ENCODE measurements around the gene ZNF548.

Gene ZNF548

DNA sequence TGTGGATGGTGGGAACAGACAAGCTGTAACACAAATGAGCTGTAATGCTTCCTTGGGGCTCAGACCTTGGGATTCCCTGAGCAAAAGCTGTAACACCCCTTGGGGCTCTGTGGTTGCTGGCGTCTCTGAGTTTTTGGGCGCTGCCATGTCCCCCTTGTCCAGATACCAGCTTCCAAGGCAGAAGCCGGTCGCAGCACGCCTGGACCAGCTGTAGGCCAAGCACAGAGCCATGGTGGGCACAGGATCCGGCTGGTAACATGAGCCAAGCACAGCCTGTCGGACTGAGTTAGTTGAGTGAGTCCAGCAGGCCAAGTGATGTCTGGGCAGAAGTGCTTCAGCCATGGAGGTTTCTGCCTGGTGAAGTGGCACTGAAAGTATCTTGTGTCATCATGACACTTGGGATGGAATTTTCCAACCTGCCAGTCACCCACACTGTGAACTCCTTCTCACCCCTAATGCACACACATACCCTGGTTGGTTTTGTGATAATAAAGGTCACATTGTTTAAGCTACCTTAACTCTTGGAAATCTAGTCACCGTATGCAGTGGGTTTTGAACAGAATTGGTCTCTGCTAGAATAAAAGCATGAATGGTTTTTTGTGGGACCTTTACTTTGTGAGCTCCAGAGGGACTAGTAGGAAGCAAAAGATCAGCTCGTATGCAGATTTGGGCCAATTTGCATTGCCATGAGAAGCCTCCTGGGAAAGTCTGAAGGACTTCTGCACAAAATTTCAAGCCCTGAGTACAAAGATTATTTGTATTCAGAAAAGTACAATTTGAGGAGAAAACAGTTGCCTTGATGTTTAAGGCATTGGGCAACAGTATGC is 14.3 kb downstream of the ZNF548 start:
- no peak for DNase-seq

DNA sequence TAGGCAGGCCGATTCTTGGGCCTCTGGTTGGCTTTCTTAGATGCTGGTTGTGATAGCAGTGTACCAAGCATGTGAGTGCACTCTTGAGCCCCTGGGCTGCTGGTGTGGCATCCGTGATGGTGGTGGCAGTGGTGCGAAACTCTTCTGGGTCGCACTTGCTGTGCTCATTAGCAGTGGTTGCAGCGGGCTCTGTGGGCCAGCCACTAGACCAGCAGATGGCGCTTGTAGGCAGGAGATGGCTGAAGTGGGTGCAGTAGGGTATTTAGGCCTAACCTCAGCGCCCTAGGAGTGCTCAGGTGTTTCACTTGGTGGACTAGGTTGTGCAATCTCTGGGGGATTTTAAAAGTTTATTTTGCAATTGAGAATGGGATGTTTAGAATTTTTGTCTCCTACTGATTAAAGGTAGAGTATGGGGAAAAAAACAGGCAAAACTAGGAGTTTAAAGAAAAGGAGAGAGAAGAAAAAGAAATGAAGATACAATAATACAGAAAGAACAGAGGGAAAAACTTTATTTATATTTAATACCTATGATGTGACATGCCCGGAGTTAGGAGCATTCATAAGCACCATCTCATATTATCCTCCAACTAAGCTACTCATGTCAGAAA is 17.0 kb downstream of the ZNF548 start:
- DNase-seq = peak; percentile 26

DNA sequence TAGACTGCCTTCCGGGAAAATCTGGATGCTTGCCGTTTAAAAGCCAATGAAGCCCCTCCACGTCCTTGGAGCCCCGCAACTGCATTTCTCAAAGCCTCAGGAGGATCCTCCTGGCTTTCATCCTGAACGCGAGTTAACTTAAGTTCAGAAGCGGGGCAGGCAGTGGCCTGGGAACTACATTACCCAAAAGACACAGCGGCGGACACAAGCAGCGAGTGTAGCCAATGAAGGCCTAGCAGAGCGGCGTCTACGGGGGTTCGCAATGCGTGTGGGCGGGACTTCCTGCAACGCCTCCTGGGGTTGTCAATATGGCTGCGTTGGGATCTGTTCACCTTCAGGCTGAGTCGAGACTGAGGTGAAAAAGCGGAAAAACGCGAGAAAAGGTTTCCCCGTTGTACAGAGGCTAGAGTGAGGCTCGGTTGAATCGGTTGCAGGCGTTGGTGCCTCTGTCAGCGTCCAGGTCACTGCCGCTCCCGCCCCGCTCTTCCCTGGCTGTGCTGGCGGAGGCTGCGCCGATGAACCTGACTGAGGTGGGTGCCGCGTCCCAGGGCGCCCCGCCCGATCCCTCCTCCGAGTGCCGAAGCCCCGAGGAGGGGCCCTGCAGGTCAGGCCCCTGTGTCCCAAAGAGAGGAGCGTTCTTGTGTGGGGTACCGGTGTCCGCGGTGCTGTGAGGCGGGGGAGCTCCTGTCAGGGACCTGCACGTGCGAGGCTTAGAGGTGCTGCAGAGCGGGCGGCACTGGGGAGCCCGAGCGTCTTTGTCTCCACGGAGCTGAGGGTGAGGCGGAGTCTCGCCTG is 21.4 kb downstream of the ZNF548 start, which contains the start of gene ZNF17:
Gene ZNF17 (plus strand): TSS at position 285 of the 795 bp plus-strand sequence. CDS start 2,455 bp downstream, outside the sequence.
- DNase-seq = peak; percentile 93

DNA sequence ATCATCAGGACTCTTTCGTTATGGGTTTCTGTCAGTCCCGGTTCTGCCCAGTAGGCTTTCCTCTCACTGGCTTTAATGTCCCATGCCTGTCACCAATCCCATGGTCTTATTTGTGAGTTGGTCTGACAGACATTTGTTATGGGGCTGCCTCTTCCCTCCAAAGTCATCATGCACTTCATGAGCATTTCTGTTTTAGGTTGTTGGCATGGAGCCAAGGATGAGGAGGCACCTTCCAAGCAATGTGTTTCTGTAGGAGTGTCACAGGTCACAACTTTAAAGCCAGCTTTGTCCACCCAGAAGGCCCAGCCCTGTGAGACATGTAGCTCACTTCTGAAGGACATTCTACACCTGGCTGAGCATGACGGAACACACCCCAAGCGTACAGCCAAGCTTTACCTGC is 29.8 kb downstream of the ZNF548 start:
- no peak for DNase-seq

DNA sequence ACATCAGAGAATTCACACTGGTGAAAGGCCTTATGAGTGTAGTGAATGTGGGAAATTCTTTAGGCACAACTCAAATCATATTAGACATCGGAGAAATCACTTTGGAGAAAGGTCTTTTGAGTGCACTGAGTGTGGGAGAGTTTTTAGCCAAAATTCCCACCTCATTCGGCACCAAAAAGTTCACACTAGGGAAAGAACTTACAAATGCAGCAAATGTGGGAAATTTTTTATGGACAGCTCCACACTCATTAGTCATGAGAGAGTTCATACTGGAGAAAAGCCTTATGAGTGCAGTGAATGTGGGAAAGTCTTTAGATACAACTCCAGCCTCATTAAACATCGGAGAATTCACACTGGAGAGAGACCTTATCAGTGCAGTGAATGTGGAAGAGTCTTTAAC is 31.4 kb downstream of the ZNF548 start:
- DNase-seq = no peak

DNA sequence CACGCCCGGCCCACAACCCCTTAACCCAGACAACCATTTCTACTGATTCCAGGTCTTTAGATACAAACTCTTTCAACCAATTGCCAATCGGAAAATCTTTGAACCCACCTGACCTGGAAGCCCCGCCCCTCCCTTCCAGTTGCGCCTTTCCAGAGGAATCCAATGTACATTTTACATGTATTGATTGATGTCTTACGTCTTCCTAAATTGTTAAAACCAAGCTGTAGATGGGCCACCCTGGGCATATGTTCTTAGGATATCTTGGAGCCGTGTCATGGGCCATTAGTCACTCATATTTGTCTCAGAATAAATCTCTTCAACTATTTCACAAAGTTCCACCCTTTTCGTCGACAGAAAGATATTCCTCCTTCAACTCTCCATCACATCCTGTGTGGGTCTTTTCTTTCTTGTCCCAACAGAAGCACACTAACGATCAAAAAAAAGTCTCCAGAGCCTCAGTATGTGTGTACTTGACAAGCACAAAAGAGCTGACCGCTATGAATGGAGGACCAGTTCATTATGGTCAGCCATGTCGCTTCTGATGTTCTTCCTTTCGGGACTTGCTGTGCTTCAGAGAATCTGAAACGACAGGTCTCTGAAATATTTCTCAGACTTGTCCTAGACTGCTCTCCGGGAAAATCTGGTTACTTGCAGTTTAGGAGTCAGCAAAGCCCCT is 44.9 kb downstream of the ZNF548 start:
- no peak for DNase-seq

DNA sequence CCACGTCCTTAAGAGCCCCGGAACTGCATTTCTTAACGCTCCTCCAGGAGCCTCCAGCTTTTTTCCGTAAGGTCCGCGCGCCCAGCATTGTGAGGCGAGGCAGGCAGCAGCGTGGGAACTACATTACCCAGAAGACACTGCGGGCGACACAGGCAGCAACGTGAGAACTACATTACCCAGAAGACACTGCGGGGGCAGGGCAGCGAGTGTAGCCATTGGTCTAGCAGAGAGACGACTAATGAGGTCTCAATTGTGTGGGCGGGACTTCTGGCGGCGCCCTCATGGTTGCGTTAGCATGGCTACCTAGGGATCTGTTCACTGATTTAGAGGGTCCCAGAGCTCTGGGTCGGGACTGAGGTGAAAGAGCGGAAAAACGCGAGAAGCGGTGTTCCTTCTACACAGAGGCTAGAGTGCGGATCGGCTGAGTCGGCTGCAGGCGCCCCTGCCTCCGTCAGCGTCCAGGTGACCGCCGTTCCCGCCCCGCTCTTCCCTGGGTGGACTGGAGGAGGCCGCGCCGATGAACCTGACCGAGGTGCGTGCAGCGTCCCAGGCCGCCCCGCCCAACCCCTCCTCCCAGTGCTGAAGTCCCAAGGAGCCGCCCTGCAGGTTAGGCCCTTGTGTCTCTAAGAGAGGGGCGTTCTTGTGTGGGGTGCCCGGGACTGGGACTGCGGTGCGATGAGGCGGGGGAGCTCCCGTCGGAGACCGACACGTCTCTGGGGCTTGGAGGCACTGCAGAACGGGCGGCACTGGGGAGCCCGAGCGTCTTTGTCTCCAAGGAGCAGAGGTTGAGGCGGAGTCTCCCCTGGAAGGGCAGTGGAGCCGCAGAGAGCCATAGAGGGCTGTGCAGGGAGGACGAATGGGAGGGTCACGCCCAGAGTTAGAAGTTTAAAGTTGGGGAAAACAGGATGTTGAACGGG is 45.7 kb downstream of the ZNF548 start, which contains the start of gene ZNF749:
Gene ZNF749 (plus strand): TSS at position 264 of the 917 bp plus-strand sequence. CDS start 254 bp downstream, at position 518.
- DNase-seq = peak; percentile 98

DNA sequence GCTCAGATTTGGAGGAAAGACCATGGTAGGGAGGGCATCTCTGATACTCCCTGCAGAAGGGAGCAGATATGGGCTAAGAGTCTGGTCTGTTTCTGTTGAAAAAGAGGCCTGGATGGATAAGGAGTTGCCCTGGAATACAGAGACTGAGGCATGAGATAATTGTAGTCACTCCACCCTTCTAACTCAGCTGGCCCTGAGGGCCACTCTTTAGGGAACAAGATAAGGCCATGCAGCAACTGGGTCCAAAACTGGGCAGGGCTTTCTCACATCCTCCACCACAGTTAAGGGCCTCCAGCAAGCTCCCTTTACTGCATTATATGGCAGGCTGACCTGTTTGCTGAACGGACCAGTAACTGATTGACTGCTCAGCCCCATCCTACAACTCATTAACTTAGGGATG is 46.8 kb downstream of the ZNF548 start:
- DNase-seq = no peak

DNA sequence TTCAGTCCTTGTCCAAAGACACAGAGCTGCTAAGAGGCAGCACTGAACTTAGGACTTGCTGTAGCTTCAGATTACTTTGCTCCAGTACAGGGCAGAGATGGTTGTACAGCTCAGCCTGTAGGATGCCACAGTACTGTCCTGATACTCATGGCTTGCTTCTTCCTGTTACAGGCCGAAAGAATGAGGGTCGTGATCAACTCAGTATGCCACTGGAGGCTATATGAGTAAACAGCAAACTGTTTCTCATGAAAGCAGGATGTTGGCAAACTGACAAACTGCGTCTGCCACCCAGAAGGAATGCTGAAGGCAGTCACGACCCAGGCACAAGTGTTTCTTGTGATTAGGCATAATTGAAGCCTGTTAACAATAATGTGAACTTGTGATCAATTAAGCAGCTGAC is 48.3 kb downstream of the ZNF548 start:
- DNase-seq = no peak

DNA sequence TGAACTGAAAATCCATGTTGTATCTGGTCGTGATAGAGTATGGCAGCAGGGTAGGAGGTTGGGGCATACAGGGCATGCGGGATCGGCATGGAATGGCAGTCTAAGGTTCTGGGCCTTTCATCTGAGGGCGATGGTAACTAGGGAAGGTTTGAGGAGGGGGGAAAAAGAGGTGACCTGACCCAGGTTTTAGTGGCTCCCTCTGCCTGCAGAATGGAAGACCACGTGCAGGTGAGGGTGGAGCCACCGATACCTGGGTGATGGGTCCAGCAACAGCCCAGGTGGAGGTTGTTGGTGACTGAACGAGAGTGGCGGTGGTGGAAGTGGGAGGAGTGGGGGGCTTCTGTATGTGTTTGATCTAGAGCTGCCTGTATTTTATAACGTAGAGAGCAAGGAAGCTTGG is 49.3 kb downstream of the ZNF548 start:
- DNase-seq = no peak

DNA sequence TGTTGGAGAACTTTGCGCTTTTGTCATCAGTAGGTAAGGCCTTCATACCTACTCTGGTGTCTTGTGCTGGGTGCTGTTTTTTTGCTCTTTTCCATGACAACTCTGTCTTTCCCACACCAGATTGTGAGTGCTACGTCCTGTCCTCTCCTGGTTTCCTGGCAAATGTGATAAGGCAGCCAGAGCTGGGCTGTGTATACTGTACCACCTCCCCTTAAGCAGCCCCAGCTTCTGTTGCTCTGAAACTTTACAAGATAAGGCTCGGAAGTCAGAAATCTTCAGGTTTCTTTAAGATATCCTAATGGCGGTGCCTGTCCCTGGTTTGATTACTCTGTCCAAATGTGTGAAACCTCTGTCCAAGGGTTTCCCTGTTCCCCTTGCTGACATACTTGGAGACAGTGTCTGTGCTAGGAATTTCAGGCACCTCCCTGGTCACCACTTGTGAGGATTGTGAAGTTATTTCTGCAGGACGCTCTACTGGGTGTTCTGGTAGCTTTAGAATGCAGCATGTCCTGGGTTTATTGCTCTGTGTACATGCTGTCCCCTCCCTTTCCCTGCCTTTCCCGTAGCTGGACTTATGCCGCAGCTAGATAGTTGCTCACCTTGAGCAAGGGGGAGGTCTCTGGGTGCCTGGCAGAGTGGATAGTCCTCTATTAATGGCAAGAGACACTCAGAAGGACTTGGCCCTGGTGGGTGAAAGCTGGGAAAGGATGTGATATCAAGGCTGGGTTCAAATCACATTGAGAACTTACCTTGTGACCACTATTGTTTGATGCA is 52.5 kb downstream of the ZNF548 start:
- DNase-seq = no peak

DNA sequence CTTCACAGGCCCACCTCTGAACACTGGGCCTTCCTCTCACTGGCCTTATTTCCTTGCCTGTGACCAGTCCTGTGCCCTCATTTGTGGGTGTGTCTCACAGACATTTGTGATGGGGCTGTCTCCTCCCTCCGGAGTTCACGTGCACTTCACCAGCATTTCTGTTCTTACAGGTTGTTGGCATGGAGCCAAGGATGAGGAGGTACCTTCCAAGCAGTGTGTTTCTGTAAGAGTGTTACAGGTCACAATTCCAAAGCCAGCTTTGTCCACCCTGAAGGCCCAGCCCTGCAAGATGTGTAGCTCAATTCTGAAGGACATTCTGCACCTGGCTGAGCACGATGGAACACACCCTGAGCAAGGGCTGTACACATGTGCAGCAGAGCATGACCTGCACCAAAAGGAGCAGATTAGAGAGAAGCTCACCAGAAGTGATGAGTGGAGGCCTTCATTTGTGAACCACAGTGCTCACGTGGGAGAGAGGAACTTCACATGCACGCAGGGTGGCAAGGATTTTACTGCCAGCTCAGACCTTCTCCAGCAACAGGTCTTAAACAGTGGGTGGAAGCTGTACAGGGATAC is 53.6 kb downstream of the ZNF548 start:
- DNase-seq = no peak

DNA sequence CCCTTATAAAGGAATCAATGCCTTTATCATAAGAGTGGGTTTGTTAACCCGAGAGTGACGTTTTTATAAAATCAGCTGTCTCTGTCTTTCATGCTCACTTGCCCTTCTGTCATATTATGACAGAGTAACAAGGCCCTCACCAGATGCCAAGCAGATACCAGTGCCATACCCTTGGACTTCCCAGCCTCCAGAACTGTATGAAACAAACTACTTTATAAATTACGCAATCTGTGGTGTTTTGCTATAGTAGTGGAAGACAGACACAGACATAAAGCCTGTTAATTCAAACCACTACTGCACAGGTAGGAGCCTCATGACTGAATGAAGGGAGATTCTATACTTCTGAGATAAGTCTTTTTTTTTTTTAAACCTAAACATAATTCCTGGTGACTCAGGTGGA is 62.7 kb downstream of the ZNF548 start:
- DNase-seq = no peak
